Esophagus muscularis mucosa (tissue), 4 donors: ENCODE results near the gene OLIG3.

Experiments
- CTCF ChIP-seq, 3 experiments: fragments of 200-600 bp in 2 of 3; fragments of 450-650 bp in 1 of 3; sonication (generic) in 2 of 3; IDR thresholded peaks; one replicate each; pipeline ENCODE4 v1.5.1; 2017 to 2019; ENCODE audit warnings: antibody characterized with exemption in 3 of 3, mild to moderate bottlenecking in 2 of 3, moderate library complexity in 1 of 3
- EP300 ChIP-seq: sonication (generic); formaldehyde crosslinking; IDR thresholded peaks from one replicate; pipeline ENCODE4 v1.6.1; 2017; ENCODE audit warnings: antibody characterized with exemption
- POLR2AphosphoS5 ChIP-seq, 2 donors: sonication (generic); formaldehyde crosslinking; IDR thresholded peaks; one replicate each; pipeline ENCODE4 v1.6.1; 2017; ENCODE audit warnings: antibody characterized with exemption in 2 of 2

GRCh38 chr6:137490961-137491360 is 3.2 kb downstream of the OLIG3 start:
- no peak for TF ChIP-seq CTCF (IDR thresholded peaks at IDR 0.05)
- no peak for TF ChIP-seq EP300
- TF ChIP-seq POLR2AphosphoS5 (IDR thresholded peaks at IDR 0.05), result no peak
